ENCODE measurements around the gene THEM5. TPM values are rescaled to one million over a fixed set of nuclear protein-coding genes. Genes with fewer than 3 reads are reported as not detected.
A peak's percentile ranks its signal among the peaks of the same experiment; 100 is the strongest.

THEM5 gene
- total RNA-seq, 1 donor from 2014 or later = not detected

- intact Hi-C loops (cut with DNase I) = loop anchor here (5.0 to 10.0 kb wide), 2 partner anchors 235 to 377 kb away; no protein-coding TSS in a partner anchor
- DNase-seq (ENCODE audit: missing footprints) = no peak
- ATAC-seq = no peak
These were observed 24.0 kb downstream of the THEM5 start for GRCh38 chr1:151829352-151830046.

GRCh38 chr1:151828921-151829320, 24.6 kb downstream of the THEM5 start:
- DNase-seq (ENCODE audit: missing footprints) (no peak), ATAC-seq (no peak)
- intact Hi-C loops (cut with DNase I) = no loop called here

DNA sequence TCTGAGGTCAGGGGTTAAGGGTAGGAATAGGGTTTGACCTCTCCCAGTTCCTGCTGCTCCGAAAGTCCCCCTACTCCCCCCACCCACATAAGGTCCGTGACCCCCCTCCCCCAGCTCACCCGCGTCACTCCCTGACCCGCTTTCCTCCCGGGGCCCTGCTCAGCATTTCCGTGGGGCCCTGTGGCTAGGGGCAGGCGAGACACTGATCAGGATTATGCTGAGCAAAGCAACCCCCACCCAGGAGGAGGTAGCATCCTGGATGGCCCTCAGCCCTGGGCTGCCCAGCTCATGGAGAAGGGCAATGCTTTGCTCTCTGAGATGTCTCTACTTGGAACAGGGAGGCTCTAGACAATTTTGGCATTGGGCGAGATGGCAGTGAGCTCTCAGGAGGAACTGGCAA, 25.7 kb downstream of the THEM5 start:
- intact Hi-C loops (cut with DNase I) = no loop called here
- no peak for DNase-seq (ENCODE audit: missing footprints)
- no peak for ATAC-seq

DNA sequence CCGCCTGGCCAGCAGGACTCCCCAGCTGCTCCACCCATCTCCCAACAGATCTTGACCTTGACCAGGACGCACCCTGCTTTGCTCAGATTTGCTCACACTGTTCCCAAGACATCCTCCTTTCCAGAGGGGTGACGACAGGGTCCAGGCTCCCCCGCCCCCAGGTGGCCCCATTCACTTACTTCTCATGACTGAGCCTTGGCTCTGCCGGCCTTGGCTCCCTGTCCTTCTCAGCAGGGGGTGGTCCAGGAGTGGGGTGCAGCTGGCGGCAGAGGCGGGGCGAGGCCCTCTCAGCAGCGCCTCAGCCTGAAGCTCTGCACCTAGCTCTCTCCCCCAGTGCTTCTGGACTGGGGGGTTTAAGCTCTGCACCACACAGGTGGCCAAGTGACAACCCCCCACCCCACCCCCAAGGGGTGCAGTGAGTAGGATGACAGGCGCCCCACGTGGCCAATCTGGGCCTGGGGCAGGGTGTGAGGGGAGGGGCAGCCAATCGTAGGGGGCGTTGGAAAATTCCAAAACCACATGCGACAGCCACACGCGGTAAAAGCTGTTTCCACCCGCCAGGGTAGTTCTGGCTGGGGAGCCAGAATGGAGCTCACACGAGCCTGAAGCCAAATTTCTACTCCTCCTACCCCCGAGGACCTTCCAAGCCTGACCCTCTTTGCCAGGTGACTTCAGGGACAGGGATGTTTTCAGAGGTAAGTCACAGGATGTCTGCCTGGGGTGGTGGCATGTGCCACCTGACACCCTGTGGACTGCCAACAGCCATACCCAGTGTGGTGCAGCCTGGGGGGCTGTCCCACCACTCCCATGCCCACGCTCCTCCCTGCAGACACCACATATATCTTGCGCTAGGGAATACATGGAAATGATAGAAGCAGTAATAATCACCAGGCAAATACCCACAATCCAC, 27.5 kb downstream of the THEM5 start:
- ATAC-seq (peak; percentile 55), DNase-seq (ENCODE audit: missing footprints) (no peak)
- intact Hi-C loops (cut with DNase I) = no loop called here

- intact Hi-C loops (cut with DNase I) = no loop called here
- no peak for ATAC-seq
- DNase-seq (ENCODE audit: missing footprints) = no peak
These were observed 28.3 kb downstream of the THEM5 start for GRCh38 chr1:151825204-151825603.

DNA sequence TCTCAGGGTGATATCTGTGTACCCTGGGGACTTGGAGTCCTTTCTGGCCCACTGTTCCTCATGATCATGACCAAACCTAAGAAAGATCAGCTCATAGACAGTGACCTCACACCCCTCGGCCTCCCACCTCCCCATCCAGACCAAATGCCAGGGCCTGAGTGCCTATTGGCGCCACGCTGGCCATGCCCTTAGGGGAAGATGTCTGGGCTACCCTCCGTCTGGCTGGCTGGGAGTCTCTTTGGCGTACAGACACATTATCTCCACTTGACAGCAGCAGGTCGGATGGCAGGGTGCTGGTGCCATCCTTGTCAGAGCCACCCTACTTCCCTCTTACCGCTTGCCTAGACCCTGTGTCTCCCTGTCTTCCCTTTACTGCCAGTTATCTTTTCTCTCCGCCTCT, 30.3 kb downstream of the THEM5 start:
- no peak for DNase-seq (ENCODE audit: missing footprints)
- intact Hi-C loops (cut with DNase I) = no loop called here
- no peak for ATAC-seq

GRCh38 chr1:151822404-151822803, 31.1 kb downstream of the THEM5 start:
- intact Hi-C loops (cut with DNase I) = no loop called here
- ATAC-seq (no peak), DNase-seq (ENCODE audit: missing footprints) (no peak)

- intact Hi-C loops (cut with DNase I) = no loop called here
- no peak for ATAC-seq
- no peak for DNase-seq (ENCODE audit: missing footprints)
These were observed 32.6 kb downstream of the THEM5 start for GRCh38 chr1:151820940-151821339.

GRCh38 chr1:151819976-151820623, 33.4 kb downstream of the THEM5 start:
- DNase-seq (ENCODE audit: missing footprints) (no peak), ATAC-seq (no peak)
- intact Hi-C loops (cut with DNase I) = no loop called here

DNA sequence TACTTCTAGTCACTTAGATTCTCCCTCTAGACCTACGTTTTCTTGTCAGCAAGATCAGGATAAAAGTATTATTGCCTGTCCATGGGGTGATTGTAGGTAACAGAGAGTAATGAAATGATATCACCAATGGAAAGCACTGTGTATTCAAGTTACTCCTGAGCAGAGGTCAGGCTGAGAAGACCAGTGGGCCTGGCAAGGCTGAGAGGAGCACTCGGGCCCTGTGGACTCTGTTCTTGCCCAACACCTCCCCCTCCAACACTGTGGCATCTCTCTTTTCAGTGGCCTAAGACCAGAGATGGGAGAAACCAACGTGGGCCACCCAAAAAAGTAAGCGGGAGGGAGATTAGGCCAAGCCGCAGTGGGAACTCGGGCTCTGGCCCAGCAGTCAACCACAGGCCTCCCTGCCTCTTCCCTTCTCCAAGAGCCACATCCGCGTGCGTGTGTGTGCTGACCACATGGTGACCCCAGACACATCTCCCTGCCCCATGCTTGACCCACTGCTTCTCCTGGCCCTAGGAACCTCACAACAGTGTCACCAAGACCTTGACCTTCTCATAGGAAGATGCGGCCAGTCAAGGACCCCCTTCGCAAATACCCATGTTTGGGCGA, 34.2 kb downstream of the THEM5 start:
- ATAC-seq = no peak
- intact Hi-C loops (cut with DNase I) = no loop called here
- DNase-seq (ENCODE audit: missing footprints) = no peak

- intact Hi-C loops (cut with DNase I) = no loop called here
- ATAC-seq (no peak), DNase-seq (ENCODE audit: missing footprints) (no peak)
These were observed 36.2 kb downstream of the THEM5 start for GRCh38 chr1:151817353-151817730.

DNA sequence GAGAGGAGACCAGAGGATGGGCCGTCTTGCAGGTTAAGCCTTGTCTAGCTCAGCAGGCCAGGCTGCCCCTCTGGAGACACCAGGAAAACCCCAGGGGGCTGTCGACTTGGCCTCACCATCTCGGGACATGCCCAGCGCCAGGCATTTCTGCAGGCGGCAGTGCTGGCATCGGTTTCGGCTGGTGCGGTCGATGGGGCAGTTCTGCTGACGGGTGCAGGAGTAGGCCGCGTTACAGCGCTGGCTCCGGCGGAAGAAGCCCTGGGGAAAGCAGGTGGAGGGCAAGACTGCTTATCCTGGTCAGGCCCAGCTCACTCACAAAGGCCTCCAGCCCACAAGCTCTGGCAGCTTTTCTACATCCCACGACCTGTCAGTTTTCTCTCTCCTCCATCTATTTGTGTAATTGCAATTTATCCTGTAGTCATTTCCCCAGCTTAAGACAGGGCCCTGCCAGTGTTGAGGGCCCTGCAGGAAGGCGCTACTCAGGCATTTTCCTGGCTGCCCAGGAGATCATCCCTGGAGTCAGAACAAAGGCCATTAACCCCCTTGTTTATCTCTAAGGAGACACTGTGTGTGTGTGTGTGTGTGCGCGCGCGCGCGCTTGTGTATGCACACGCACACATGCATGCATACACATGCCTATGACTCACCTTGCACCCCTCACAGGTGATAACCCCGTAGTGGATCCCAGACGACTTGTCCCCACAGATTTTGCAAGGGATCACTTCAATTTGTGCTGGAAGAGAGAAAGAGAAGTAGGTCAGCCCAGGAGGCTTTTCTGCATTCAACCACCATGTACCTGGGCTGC, 36.8 kb downstream of the THEM5 start:
- DNase-seq (ENCODE audit: missing footprints) = no peak
- intact Hi-C loops (cut with DNase I) = no loop called here
- ATAC-seq = no peak

DNA sequence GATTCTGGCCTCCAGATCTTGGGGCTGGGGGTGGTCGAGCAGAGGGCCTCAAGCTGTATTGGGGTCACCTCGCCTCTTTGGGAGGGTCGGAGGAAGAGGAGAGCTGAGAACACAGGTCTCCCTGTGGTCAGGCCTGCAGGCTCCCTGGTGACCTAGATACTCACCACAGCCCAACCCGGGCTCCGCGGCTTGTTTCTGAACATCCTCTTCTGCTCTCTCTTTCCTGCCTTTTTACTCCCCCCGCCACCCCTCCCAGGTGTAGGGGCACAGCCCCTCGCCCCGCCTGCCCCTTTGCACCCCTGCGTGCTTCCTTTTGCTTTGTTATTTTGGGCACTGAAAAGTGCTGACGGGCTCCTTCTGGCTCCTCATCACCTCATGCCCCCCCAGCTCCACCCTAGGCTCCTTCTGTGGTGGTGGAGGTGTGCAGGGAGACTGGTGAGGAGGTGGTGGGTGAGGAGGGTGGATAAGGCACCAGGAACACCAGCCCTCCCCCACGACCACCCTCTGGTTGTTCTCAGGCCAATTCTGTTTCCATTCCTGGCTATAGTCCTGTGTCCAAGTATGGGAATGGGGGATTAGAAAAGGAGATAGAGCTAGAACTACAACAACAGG, 37.7 kb downstream of the THEM5 start:
- DNase-seq (ENCODE audit: missing footprints) (no peak), ATAC-seq (peak; percentile 21)
- intact Hi-C loops (cut with DNase I) = no loop called here

- intact Hi-C loops (cut with DNase I) = no loop called here
- DNase-seq (ENCODE audit: missing footprints) (no peak), ATAC-seq (no peak)
These were observed 38.5 kb downstream of the THEM5 start for GRCh38 chr1:151814971-151815545.

- intact Hi-C loops (cut with DNase I) = no loop called here
- ATAC-seq (no peak), DNase-seq (ENCODE audit: missing footprints) (no peak)
These were observed 39.1 kb downstream of the THEM5 start for GRCh38 chr1:151814426-151814825.

- DNase-seq (ENCODE audit: missing footprints) (no peak), ATAC-seq (no peak)
- intact Hi-C loops (cut with DNase I) = no loop called here
These were observed 40.1 kb downstream of the THEM5 start for GRCh38 chr1:151813271-151813977.

DNA sequence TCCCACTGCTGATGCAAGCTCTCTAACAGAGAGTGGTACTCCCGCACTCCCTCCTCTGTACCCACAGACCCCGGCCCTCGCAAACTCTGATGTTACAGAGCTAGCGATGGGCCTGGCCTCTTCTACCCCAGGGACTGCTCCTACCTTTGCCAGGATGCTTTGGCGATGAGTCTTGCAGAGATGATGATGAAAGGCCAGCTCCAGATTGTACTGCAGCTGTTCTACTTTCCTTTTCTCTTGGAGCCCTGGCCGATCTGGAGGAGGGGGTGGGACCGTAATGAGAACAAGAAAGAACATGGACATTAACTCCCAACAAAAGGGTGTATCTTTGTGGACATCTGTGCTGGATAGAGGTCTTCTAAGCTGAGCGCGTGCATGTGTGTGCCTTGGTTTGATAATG, 42.3 kb downstream of the THEM5 start:
- intact Hi-C loops (cut with DNase I) = no loop called here
- ATAC-seq (no peak), DNase-seq (ENCODE audit: missing footprints) (no peak)

All from Right ventricle myocardium inferior (tissue), 1 donor.